Measurements from ENCODE around the gene AMIGO2. TPM values are rescaled to one million over a fixed set of nuclear protein-coding genes. Genes with fewer than 3 reads are reported as not detected.

Gene AMIGO2
- total RNA-seq, 1 experiment from 2014 or later = 8.6 TPM

- Histone ChIP-seq H3K23ac (ENCODE audit: insufficient read length, low read depth, low read length) (no peak overlapping the region), H4K91ac (ENCODE audit: insufficient read length, low read depth, low read length) (no peak overlapping the region), H3K27ac (ENCODE audit: insufficient read length, low read depth, low read length) (no peak overlapping the region), H4K5ac (ENCODE audit: insufficient read length, low read depth, low read length) (no peak overlapping the region), H3K9me3 (ENCODE audit: control insufficient read depth, low read depth, low read length) (peaks cover 18% of the 10 kb centered on the region), H3K18ac (ENCODE audit: insufficient read length, low read depth, low read length) (no peak overlapping the region), H3K4ac (ENCODE audit: low read depth, low read length) (no peak overlapping the region), H3K4me1 (ENCODE audit: insufficient read depth, low read length) (no peaks in the 10 kb centered on the region), H3K79me2 (ENCODE audit: insufficient read depth, low read length) (no peaks in the 10 kb centered on the region), H4K20me1 (ENCODE audit: control insufficient read depth, insufficient read depth, insufficient read length) (no peaks in the 10 kb centered on the region), H2AFZ (ENCODE audit: low read length) (no peak overlapping the region), H2BK12ac (ENCODE audit: insufficient read length, low read depth, low read length) (no peak overlapping the region), H2BK120ac (ENCODE audit: low read depth, low read length, poor library complexity, severe bottlenecking) (no peak overlapping the region), H3K27me3 (ENCODE audit: insufficient read depth, low read length) (no peaks in the 10 kb centered on the region), H3K9ac (ENCODE audit: extremely low read depth, insufficient read length, low read length) (no peak overlapping the region), H2BK5ac (ENCODE audit: insufficient read length, low read length) (no peak overlapping the region), H2BK15ac (ENCODE audit: low read depth, low read length) (no peak overlapping the region), H3K79me1 (ENCODE audit: insufficient read depth, low read depth, low read length, poor library complexity, severe bottlenecking) (no peaks in the 10 kb centered on the region), H4K8ac (replicated peaks; ENCODE audit: insufficient read length, low read depth, low read length) (no peak overlapping the region), H2BK20ac (ENCODE audit: low read depth, low read length, poor library complexity, severe bottlenecking) (no peak overlapping the region), H3K23me2 (ENCODE audit: insufficient read length, low read depth, low read length, poor library complexity, severe bottlenecking) (no peaks in the 10 kb centered on the region), H3K14ac (ENCODE audit: insufficient read depth, low read length) (no peak overlapping the region), H3K4me2 (ENCODE audit: insufficient read depth, insufficient read length, low read length) (no peak overlapping the region), H3K56ac (ENCODE audit: insufficient read length, low read depth, low read length) (no peak overlapping the region), H2AK5ac (ENCODE audit: insufficient read length, low read length) (no peak overlapping the region), H3T11ph (ENCODE audit: low read length) (no peak overlapping the region)
- Mint-ChIP-seq H3K4me3 (no peak overlapping the region), H3K36me3 (ENCODE audit: insufficient read depth in 1 of 3, low read depth in 3 of 3) (peaks cover 15 to 48% (median 40%) of the 10 kb centered on the region in 3 experiments), H3K27ac (no peak overlapping the region), H3K4me1 (no peaks in the 10 kb centered on the region), H3K9me3 (peaks cover 49 to 58% of the 10 kb centered on the region in 2 experiments), H3K27me3 (ENCODE audit: low read depth) (peaks cover 5% of the 10 kb centered on the region; the same call in 1 of the 2 replicates)
- TF ChIP-seq, protein P1, sequence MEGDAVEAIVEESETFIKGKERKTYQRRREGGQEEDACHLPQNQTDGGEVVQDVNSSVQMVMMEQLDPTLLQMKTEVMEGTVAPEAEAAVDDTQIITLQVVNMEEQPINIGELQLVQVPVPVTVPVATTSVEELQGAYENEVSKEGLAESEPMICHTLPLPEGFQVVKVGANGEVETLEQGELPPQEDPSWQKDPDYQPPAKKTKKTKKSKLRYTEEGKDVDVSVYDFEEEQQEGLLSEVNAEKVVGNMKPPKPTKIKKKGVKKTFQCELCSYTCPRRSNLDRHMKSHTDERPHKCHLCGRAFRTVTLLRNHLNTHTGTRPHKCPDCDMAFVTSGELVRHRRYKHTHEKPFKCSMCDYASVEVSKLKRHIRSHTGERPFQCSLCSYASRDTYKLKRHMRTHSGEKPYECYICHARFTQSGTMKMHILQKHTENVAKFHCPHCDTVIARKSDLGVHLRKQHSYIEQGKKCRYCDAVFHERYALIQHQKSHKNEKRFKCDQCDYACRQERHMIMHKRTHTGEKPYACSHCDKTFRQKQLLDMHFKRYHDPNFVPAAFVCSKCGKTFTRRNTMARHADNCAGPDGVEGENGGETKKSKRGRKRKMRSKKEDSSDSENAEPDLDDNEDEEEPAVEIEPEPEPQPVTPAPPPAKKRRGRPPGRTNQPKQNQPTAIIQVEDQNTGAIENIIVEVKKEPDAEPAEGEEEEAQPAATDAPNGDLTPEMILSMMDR (conservative IDR thresholded peaks at IDR 0.05) = no peak
- no CpG with 5 or more reads among the region's 4 CpGs for whole genome bisulfite sequencing (ENCODE audit: extremely low coverage, insufficient read length, low lambda C conversion rate)
- DNase-seq = no peak
Observed at GRCh38 chr12:47054659-47055058, 25.1 kb downstream of the AMIGO2 start.
